ENCODE results near the gene MVP. TPM values are rescaled to one million over a fixed set of nuclear protein-coding genes. Genes with fewer than 3 reads are reported as not detected.

The MVP gene
- total RNA-seq, 1 donor from 2014 or later, result 6.5 TPM

- no peak for TF ChIP-seq CTCF (IDR thresholded peaks at IDR 0.05; ENCODE audit: unreplicated experiment)
- Mint-ChIP-seq H3K27me3 (no peaks in the 10 kb centered on the region), H3K4me1 (ENCODE audit: low read depth) (peaks cover 24% of the 10 kb centered on the region), H3K9me3 (ENCODE audit: low read depth) (no peaks in the 10 kb centered on the region), H3K36me3 (ENCODE audit: insufficient read depth) (peaks cover 15% of the 10 kb centered on the region), H3K4me3 (ENCODE audit: low read depth) (peak overlapping the region; percentile 59), H3K27ac (peak overlapping the region; percentile 20)
- DNase-seq (ENCODE audit: low spot score, unreplicated experiment), result no peak
Measured at GRCh38 chr16:29820730-29821642, 724 bp downstream of the MVP start.

DNA sequence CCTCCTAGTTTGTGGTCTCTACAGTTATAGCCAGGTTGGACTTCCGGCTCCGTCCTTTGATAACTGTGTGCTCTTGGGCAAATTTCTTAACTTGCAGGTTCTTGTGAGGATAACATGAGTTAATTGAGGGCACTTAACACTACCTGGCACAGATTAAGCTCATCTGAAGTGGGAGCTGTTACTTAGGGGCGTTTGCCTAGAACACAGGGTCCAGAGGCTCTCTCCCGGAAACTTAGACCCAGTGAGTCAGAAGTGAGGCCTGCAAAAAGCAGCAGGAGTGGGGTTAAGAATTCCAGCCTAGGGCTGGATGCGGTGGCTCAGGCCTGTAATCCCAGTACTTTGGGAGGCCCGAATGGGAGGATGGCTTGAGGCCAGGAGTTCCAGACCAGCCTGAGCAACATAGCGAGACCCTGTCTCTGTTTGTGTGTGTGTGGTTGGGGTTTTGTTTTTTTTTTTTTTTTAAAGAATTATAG, 1.4 kb downstream of the MVP start:
- DNase-seq (ENCODE audit: low spot score, unreplicated experiment), result no peak
- no peak overlapping the region for H3K4me3 Mint-ChIP-seq (ENCODE audit: low read depth)
- peaks cover 24% of the 10 kb centered on the region for H3K4me1 Mint-ChIP-seq (ENCODE audit: low read depth)
- TF ChIP-seq CTCF (IDR thresholded peaks at IDR 0.05; ENCODE audit: unreplicated experiment), result no peak
- no peaks in the 10 kb centered on the region for H3K27me3 Mint-ChIP-seq
- peak overlapping the region; percentile 37 for H3K27ac Mint-ChIP-seq
- H3K36me3 Mint-ChIP-seq (ENCODE audit: insufficient read depth), result peaks cover 15% of the 10 kb centered on the region
- H3K9me3 Mint-ChIP-seq (ENCODE audit: low read depth), result no peaks in the 10 kb centered on the region

DNA sequence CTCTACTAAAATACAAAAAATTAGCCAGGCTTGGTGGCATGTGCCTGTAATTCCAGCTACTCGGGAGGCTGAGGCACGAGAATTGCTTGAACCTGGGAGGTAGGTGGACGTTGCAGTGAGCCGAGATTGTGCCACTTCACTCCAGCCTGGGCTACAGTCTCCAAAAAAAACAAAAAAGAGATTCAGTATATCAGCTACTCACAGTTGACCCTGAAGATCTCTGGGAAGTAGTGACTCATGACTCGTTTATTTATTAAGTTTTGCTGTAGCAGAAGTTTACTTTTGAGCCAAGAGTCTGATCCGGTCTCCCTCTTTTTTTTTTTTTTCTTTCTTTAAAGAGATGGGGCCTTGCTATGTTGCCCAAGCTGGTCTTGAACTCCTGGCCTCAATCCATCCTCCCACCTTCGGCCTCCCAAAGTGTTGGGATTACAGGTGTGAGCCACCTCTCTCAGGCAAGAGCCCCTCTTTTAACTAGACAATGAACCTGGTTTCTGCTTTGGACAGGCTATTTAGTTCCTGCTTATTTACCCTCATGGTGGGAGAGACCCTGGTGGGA, 4.4 kb downstream of the MVP start:
- no peak for DNase-seq (ENCODE audit: low spot score, unreplicated experiment)
- no peak overlapping the region for H3K4me3 Mint-ChIP-seq (ENCODE audit: low read depth)
- H3K27me3 Mint-ChIP-seq, result no peaks in the 10 kb centered on the region
- no peak overlapping the region for H3K27ac Mint-ChIP-seq
- H3K4me1 Mint-ChIP-seq (ENCODE audit: low read depth), result peaks cover 15% of the 10 kb centered on the region
- no peak for TF ChIP-seq CTCF (IDR thresholded peaks at IDR 0.05; ENCODE audit: unreplicated experiment)
- H3K9me3 Mint-ChIP-seq (ENCODE audit: low read depth), result no peaks in the 10 kb centered on the region
- H3K36me3 Mint-ChIP-seq (ENCODE audit: insufficient read depth), result peaks cover 1% of the 10 kb centered on the region

GRCh38 chr16:29825145-29826044, 5.1 kb downstream of the MVP start:
- no peak for TF ChIP-seq CTCF (IDR thresholded peaks at IDR 0.05; ENCODE audit: unreplicated experiment)
- Mint-ChIP-seq H3K9me3 (ENCODE audit: low read depth) (no peaks in the 10 kb centered on the region), H3K27me3 (no peaks in the 10 kb centered on the region), H3K27ac (peak overlapping the region; percentile 30), H3K36me3 (ENCODE audit: insufficient read depth) (no peaks in the 10 kb centered on the region), H3K4me3 (ENCODE audit: low read depth) (no peak overlapping the region), H3K4me1 (ENCODE audit: low read depth) (peaks cover 14% of the 10 kb centered on the region)
- DNase-seq (ENCODE audit: low spot score, unreplicated experiment), result no peak

GRCh38 chr16:29826342-29826695, 6.1 kb downstream of the MVP start:
- no peak for TF ChIP-seq CTCF (IDR thresholded peaks at IDR 0.05; ENCODE audit: unreplicated experiment)
- Mint-ChIP-seq H3K27ac (no peak overlapping the region), H3K36me3 (ENCODE audit: insufficient read depth) (no peaks in the 10 kb centered on the region), H3K9me3 (ENCODE audit: low read depth) (no peaks in the 10 kb centered on the region), H3K4me1 (ENCODE audit: low read depth) (peaks cover 8% of the 10 kb centered on the region), H3K4me3 (ENCODE audit: low read depth) (no peak overlapping the region), H3K27me3 (no peaks in the 10 kb centered on the region)
- no peak for DNase-seq (ENCODE audit: low spot score, unreplicated experiment)
